ENCODE results near the gene MMP12.
A peak's percentile ranks its signal among the peaks of the same experiment; 100 is the strongest.

The MMP12 gene

GRCh38 chr11:102849311-102849710 lies 25.5 kb downstream of the MMP12 start:
- DNase-seq: no peak

GRCh38 chr11:102846292-102846691 lies 28.5 kb downstream of the MMP12 start:
- no peak for DNase-seq

- no peak for DNase-seq
Observed at GRCh38 chr11:102843489-102843888, 31.3 kb downstream of the MMP12 start, which contains the start of gene MMP3. TSS of gene MMP3 (minus strand) at chr11:102843609. CDS start at chr11:102843546, 63 bp downstream.

GRCh38 chr11:102842930-102843329 lies 31.9 kb downstream of the MMP12 start:
- no peak for DNase-seq

- DNase-seq: no peak
Observed at GRCh38 chr11:102840018-102840417, 34.8 kb downstream of the MMP12 start.

GRCh38 chr11:102837646-102838045 lies 37.1 kb downstream of the MMP12 start:
- DNase-seq: no peak

GRCh38 chr11:102837156-102837555 lies 37.6 kb downstream of the MMP12 start:
- no peak for DNase-seq

GRCh38 chr11:102836290-102836875 lies 38.4 kb downstream of the MMP12 start:
- no peak for DNase-seq

GRCh38 chr11:102833731-102834130 lies 41.1 kb downstream of the MMP12 start:
- no peak for DNase-seq

GRCh38 chr11:102832612-102833011 lies 42.2 kb downstream of the MMP12 start:
- DNase-seq: no peak

GRCh38 chr11:102831489-102832440 lies 43.0 kb downstream of the MMP12 start:
- peak; percentile 13 for DNase-seq

GRCh38 chr11:102831128-102831488 lies 43.7 kb downstream of the MMP12 start:
- no peak for DNase-seq

GRCh38 chr11:102830001-102830727 lies 44.6 kb downstream of the MMP12 start:
- DNase-seq: no peak

- DNase-seq: no peak
Observed at GRCh38 chr11:102829316-102830000, 45.3 kb downstream of the MMP12 start.

GRCh38 chr11:102824556-102824955 lies 50.2 kb downstream of the MMP12 start:
- no peak for DNase-seq

- no peak for DNase-seq
Observed at GRCh38 chr11:102819491-102819890, 55.3 kb downstream of the MMP12 start.

- DNase-seq: no peak
Observed at GRCh38 chr11:102813484-102813883, 61.3 kb downstream of the MMP12 start.

Measured in stimulated activated CD4-positive, alpha-beta T cell treated with anti-CD3 and anti-CD28 coated beads, Interleukin-1b, Interleukin-23, amount 100 ng/mL, for 48 hours (primary cell).